ENCODE results near the gene SPDYE6.
"Not testable (repeated sequence)": the region's sequence is repeated elsewhere in the genome, so short reads cannot be mapped to it uniquely, and the experiment has no call there.

DNA sequence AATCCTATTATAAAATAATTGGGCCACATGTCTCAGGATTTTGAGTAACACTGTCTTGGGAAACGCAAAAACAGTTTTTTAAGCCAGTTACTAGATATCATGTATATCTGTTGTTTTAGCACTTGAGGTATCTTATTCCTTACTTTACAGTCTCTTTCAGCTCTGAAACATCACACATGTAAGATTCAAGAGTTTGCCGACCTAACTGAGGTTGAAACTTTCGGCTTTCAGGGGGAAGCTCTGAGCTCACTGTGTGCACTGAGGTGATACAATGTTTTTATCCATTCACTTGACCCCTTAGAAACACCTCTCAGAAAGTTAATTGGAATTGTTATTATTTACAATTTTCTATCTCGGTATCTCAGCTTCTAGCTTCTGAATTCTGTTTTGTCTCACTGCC, 18.8 kb downstream of the SPDYE6 start:
- not testable (repeated sequence) for TF ChIP-seq CTCF (IDR thresholded peaks at IDR 0.05); ZFX (IDR thresholded peaks at IDR 0.05; ENCODE audit: borderline replicate concordance)

Measured in 22Rv1 (cell line).